Testis (tissue), 3 donors: Measurements from ENCODE around the gene MTMR6. TPM values are rescaled to one million over a fixed set of nuclear protein-coding genes. Genes with fewer than 3 reads are reported as not detected.

ENCODE experiments used
- DNase-seq: peaks from one replicate; pipeline ENCODE4 v3.0.0-alpha.2; 2019
- H3K27ac ChIP-seq, 2 donors: fragments of 200-600 bp; sonication (generic); one replicate each; pipeline ENCODE4 v1.5.1; 2019
- H3K27me3 ChIP-seq: fragments of 200-600 bp; sonication (generic); one replicate; pipeline ENCODE4 v1.5.1; 2019
- H3K36me3 ChIP-seq: fragments of 200-600 bp; sonication (generic); one replicate; pipeline ENCODE4 v1.5.1; 2017; ENCODE audit warnings: low read depth; ENCODE audit errors: missing control alignments
- H3K4me1 ChIP-seq: fragments of 200-600 bp; sonication (generic); one replicate; pipeline ENCODE4 v1.5.1; 2019
- H3K4me3 ChIP-seq, 2 donors: fragments of 200-600 bp; sonication (generic); one replicate each; pipeline ENCODE4 v1.5.1; 2017 to 2019
- H3K9me3 ChIP-seq: fragments of 200-600 bp; sonication (generic); one replicate; pipeline ENCODE4 v1.5.1; 2017
- POLR2A ChIP-seq: fragments of 450-650 bp; IDR thresholded peaks from one replicate; pipeline ENCODE4 v1.6.1; 2017; ENCODE audit warnings: antibody characterized with exemption, mild to moderate bottlenecking, moderate library complexity
- WGBS, 2 donors: methylation state at CpG; one replicate each; pipeline ENCODE4 v1.1.5; 2018; 5-methylcytosine and 5-hydroxymethylcytosine counted together
- intact Hi-C: fragments of 100-400 bp; cut with DNase I; formaldehyde crosslinking; loops from one replicate; pipeline ENCODE4 v1.15.1; 2023; ENCODE audit warnings: low total_unique reads
- polyA plus RNA-seq: library from polyadenylated mRNA; stranded (reverse); fragments of 350-450 nt; fragmentation: Illumina TruSeq; extraction: RNeasy Lipid Tissue Mini Kit (QIAGEN cat#74804); gene quantifications from one replicate; pipeline ENCODE4 v1.2.3, GENCODE V29; 2014; ENCODE audit warnings: low read depth, low replicate concordance; ENCODE audit not compliant: insufficient read depth
- total RNA-seq, 2 donors: library from RNA; depleted of rRNA; stranded (reverse); fragments of >200 nt; gene quantifications; one replicate each; pipeline ENCODE4 v1.2.3, GENCODE V29; 2016
- TF ChIP-seq, protein P1 (sequence below), 3 experiments: fragments of 450-650 bp in 2 of 3; fragments of 200-600 bp in 1 of 3; sonication (generic) in 1 of 3; IDR thresholded peaks; one replicate each; pipeline ENCODE4 v1.5.1; 2016 to 2019; ENCODE audit warnings: antibody characterized with exemption in 3 of 3, mild to moderate bottlenecking in 2 of 3, moderate library complexity in 1 of 3

Gene MTMR6
- total and polyA plus RNA-seq, 3 donors from 2014 or later = 23.2 to 46.1 (median 24.0) TPM

DNA sequence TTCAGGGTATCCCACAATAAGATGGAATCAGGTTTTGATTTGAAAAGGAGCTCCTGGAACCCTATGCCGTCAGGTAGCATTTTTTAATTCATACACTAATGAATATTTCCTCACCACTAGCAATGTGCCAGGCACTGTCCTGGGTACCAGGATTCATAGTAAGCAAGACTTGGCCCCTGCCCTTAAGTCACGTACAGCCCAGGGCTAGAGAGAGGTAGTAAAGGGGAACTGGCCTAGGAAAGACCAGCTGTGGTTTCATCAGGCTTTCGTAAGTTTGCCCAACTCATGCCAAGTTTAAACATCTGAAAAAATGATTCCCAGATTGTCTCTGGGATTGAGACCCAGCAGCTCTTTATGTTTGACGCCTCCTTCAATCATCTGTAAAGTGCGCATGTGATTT, 69.3 kb downstream of the MTMR6 start:
- Histone ChIP-seq H3K36me3 (no peaks in the 10 kb centered on the region), H3K27me3 (no peaks in the 10 kb centered on the region), H3K27ac (no peak overlapping the region), H3K4me1 (no peaks in the 10 kb centered on the region), H3K4me3 (no peak overlapping the region), H3K9me3 (no peaks in the 10 kb centered on the region)
- no peak for DNase-seq
- intact Hi-C loops = no loop called here
- WGBS, 2 donors = 80 to 86% methylated on average over 5 of the region's 5 CpGs
- TF ChIP-seq, protein P1, sequence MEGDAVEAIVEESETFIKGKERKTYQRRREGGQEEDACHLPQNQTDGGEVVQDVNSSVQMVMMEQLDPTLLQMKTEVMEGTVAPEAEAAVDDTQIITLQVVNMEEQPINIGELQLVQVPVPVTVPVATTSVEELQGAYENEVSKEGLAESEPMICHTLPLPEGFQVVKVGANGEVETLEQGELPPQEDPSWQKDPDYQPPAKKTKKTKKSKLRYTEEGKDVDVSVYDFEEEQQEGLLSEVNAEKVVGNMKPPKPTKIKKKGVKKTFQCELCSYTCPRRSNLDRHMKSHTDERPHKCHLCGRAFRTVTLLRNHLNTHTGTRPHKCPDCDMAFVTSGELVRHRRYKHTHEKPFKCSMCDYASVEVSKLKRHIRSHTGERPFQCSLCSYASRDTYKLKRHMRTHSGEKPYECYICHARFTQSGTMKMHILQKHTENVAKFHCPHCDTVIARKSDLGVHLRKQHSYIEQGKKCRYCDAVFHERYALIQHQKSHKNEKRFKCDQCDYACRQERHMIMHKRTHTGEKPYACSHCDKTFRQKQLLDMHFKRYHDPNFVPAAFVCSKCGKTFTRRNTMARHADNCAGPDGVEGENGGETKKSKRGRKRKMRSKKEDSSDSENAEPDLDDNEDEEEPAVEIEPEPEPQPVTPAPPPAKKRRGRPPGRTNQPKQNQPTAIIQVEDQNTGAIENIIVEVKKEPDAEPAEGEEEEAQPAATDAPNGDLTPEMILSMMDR (IDR thresholded peaks at IDR 0.05) = no peak
- TF ChIP-seq POLR2A = no peak

DNA sequence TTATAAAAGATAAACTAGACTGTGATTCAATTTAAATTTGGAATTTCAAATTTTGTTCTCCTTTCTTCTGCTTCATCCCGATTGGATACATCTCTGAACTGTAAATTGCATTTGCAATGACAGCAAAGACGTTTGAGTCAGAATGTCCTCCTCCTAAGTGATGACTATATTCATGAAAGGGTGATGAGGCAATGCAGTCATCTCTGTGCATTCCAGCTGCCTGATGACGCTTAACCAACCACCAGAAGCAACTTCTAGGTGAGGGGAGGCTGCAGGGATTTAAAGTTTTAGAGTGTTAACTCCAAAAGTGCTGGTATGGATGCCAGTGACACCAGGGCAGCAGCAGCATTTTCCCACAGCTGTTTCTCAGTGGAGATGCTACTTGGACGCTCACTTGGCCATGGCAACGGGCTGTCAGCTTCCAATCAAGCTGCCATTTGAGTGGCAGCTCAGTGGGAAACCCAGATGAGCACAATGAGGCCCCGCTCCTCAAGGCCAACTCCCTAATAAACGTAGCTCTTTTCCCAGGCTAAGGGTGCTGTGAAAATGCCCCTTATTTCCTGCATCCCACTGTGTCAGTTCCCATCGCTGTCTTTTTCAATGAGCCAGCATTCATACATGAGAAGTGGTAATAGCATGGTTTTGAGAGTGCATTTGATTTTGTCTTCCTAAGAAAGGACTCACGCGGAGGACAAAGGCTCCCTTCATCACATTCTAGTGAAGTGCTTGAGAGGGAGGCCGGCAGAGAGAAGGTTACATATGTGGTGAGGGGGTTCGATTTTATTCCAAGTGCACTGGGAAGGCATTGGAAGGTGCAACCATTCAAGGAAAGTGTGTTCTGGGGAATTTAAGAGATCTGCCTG, 70.0 kb downstream of the MTMR6 start:
- TF ChIP-seq POLR2A = no peak
- TF ChIP-seq, protein P1 (IDR thresholded peaks at IDR 0.05) = no peak
- DNase-seq = no peak
- H3K27ac ChIP-seq = no peak overlapping the region
- H3K36me3 ChIP-seq = no peaks in the 10 kb centered on the region
- no peak overlapping the region for H3K4me3 ChIP-seq
- 60% methylated on average over 12 of the region's 12 CpGs for WGBS, 2 donors
- no peaks in the 10 kb centered on the region for H3K9me3 ChIP-seq
- H3K27me3 ChIP-seq = no peaks in the 10 kb centered on the region
- H3K4me1 ChIP-seq = no peaks in the 10 kb centered on the region
- intact Hi-C loops = no loop called here

DNA sequence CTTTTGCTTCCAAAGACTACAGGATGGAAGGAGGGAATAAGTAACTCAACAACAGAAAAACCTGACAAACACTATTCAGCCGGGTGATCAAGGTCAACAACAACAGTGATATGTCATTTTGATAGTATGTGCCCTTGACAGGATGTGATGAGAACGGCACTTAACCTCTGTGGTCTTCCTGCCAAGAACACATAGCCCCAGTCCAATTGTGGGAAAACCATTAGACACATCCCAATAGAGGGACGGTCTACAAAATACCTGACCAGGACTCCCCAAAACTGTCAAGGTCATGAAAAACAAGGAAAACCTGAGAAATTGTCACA, 72.1 kb downstream of the MTMR6 start:
- TF ChIP-seq, protein P1 (IDR thresholded peaks at IDR 0.05) = no peak
- TF ChIP-seq POLR2A = no peak
- no peak overlapping the region for H3K4me3 ChIP-seq
- no peaks in the 10 kb centered on the region for H3K9me3 ChIP-seq
- no peak overlapping the region for H3K27ac ChIP-seq
- WGBS, 2 donors = 43 to 47% methylated on average over 3 of the region's 3 CpGs
- no peak for DNase-seq
- no peaks in the 10 kb centered on the region for H3K36me3 ChIP-seq
- no peaks in the 10 kb centered on the region for H3K4me1 ChIP-seq
- intact Hi-C loops = no loop called here
- H3K27me3 ChIP-seq = no peaks in the 10 kb centered on the region

DNA sequence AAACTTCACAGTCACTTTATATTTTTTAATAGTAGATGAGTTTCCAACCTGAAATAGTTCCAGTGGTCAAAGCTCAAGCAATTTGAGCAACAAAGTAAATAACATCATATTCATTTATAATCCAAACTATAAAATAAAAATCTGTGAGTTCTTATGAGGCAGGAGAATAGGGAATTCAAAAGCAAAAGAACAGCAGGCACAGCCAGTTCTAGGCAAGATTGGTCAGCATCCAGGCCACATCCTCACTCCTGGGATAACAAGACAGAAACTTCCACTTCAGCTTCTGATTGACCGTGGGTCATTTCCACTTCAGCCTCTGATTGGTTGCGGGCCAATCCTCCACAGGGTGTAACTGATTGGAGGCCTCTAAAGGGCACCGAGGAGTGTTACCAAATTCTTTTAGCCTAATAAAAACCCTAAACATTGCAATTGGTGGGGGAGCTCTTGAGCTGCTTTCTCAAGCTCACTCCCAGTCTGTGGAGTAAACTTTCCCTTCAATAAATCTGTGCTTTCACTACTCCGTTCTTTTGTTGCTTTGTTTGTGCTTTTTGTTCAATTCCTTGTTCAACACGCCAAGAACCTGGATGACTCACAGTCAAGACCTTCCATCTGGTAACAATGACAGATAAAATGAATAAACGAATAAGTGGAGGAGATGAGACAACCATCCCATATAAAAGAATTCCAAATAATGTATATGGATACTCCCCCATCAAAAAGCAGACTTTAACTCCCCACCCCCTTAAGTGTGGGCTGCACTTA, 72.6 kb downstream of the MTMR6 start:
- peak; percentile 16 for DNase-seq
- H3K27ac ChIP-seq = no peak overlapping the region

More for the DNA sequence above, 72.6 kb downstream of the MTMR6 start:
- Histone ChIP-seq H3K27me3 (no peaks in the 10 kb centered on the region), H3K9me3 (no peaks in the 10 kb centered on the region), H3K4me3 (no peak overlapping the region), H3K4me1 (no peaks in the 10 kb centered on the region), H3K36me3 (no peaks in the 10 kb centered on the region)
- intact Hi-C loops = no loop called here
- no peak for TF ChIP-seq POLR2A
- TF ChIP-seq, protein P1 (IDR thresholded peaks at IDR 0.05) = no peak
- 26 to 33% methylated on average over 6 of the region's 6 CpGs for WGBS, 2 donors
